Ovary (tissue), 9 donors: ENCODE results near the gene NOVA2. TPM values are rescaled to one million over a fixed set of nuclear protein-coding genes. Genes with fewer than 3 reads are reported as not detected.
A peak's percentile ranks its signal among the peaks of the same experiment; 100 is the strongest.

Source experiments
- DNase-seq, 5 donors: peaks; one replicate each; pipeline ENCODE4 v3.0.0-alpha.2; 2019 to 2020
- H3K27ac ChIP-seq, 2 donors: fragments of 200-600 bp; one replicate each; pipeline versions ENCODE4 v1.5.1 to v1.8.0; 2019 to 2022
- H3K27me3 ChIP-seq: fragments of 200-600 bp; one replicate; pipeline ENCODE4 v1.8.0; 2022
- H3K36me3 ChIP-seq: fragments of 200-600 bp; sonication (generic); one replicate; pipeline ENCODE4 v1.5.1; 2019
- H3K4me1 ChIP-seq: one replicate; pipeline ENCODE4 v1.8.1; 2013; ENCODE audit warnings: mild to moderate bottlenecking, moderate library complexity; ENCODE audit not compliant: insufficient read depth
- H3K4me3 ChIP-seq: fragments of 200-600 bp; sonication (generic); one replicate; pipeline ENCODE4 v1.5.1; 2017
- H3K9me3 ChIP-seq, 2 donors: fragments of 200-600 bp in 1 of 2; sonication (generic) in 1 of 2; one replicate each; pipeline versions ENCODE4 v1.5.1 to v1.8.1; 2013 to 2019; ENCODE audit warnings: mild to moderate bottlenecking in 1 of 2, moderate library complexity in 1 of 2
- CTCF ChIP-seq, 3 donors: fragments of 450-650 bp in 2 of 3; fragments of 200-600 bp in 1 of 3; IDR thresholded peaks; one replicate each; pipeline versions ENCODE4 v1.5.1 to v1.8.0; 2016 to 2022; ENCODE audit warnings: antibody characterized with exemption in 3 of 3, mild to moderate bottlenecking in 1 of 3
- EP300 ChIP-seq: sonication (generic); formaldehyde crosslinking; IDR thresholded peaks from one replicate; pipeline ENCODE4 v1.6.1; 2017; ENCODE audit warnings: antibody characterized with exemption
- POLR2A ChIP-seq: fragments of 450-650 bp; IDR thresholded peaks from one replicate; pipeline ENCODE4 v1.6.1; 2017; ENCODE audit warnings: antibody characterized with exemption, mild to moderate bottlenecking, moderate library complexity
- WGBS, 3 donors: extraction: QIAGEN DNeasy Blood & Tissue Kit in 1 of 3; methylation state at CpG; one replicate each; pipeline versions ENCODE4 v1.1.5 to v1.1.7; 2013 to 2017; 5-methylcytosine and 5-hydroxymethylcytosine counted together
- intact Hi-C, 4 donors: fragments of 100-400 bp; cut with DNase I; formaldehyde crosslinking; loops; one replicate each; pipeline versions ENCODE4 v1.11.0 to v1.15.1; 2022 to 2023
- polyA plus RNA-seq, 2 donors: library from polyadenylated mRNA; stranded (reverse); fragments of 200-250 nt in 1 of 2; fragments of 350-450 nt in 1 of 2; fragmentation: Illumina TruSeq in 1 of 2; extraction: RNeasy Lipid Tissue Mini Kit (QIAGEN cat#74804) in 1 of 2; gene quantifications; one replicate each; pipeline ENCODE4 v1.2.3, GENCODE V29; 2013 to 2014
- total RNA-seq, 7 donors: library from RNA; depleted of rRNA in 2 of 7; stranded (reverse); fragments of >200 nt in 2 of 7; fragmentation: NEBNext Ultra II Directional in 3 of 7; extraction: Animal tissue kit (Norgen Biotek cat#: 25700) in 3 of 7; gene quantifications; one replicate each; pipeline versions ENCODE4 v1.1.0 to v1.2.4, GENCODE V29; 2016 to 2023
- donor health status: DM: no; HTN: no; CAD: no; lungs with moderate emphysema.
- donor health status: DM: no; HTN: no; CAD: no.
- donor health status: Bipolar disorder and iron deficiency.
- donor health status: DM: yes; HTN: yes; CAD: no.
- donor health status: DM: no; HTN: no; CAD: no.
- donor health status: DM: yes; HTN: yes; CAD: no.

The NOVA2 gene
- total and polyA plus RNA-seq, 9 donors, result 0.23 to 4.8 (median 2.2) TPM

- no peak overlapping the region for H3K27ac ChIP-seq
- no peak overlapping the region for H3K4me3 ChIP-seq
- no peak for DNase-seq
- H3K9me3 ChIP-seq, result no peaks in the 10 kb centered on the region
- no peaks in the 10 kb centered on the region for H3K36me3 ChIP-seq
- H3K4me1 ChIP-seq, result peaks cover 8% of the 10 kb centered on the region
- WGBS, 3 donors, result 94 to 96% (median 95%) methylated on average over 15 of the region's 15 CpGs
- H3K27me3 ChIP-seq, result peaks cover 4% of the 10 kb centered on the region
- intact Hi-C loops, result no loop called here
- TF ChIP-seq EP300, result no peak
- TF ChIP-seq POLR2A, result no peak
- no peak for TF ChIP-seq CTCF (IDR thresholded peaks at IDR 0.05)
These were observed 44.4 kb upstream of the NOVA2 start for GRCh38 chr19:46017874-46018675.

GRCh38 chr19:46017095-46017429 lies 43.4 kb upstream of the NOVA2 start:
- intact Hi-C loops, result no loop called here
- Histone ChIP-seq H3K36me3 (no peaks in the 10 kb centered on the region), H3K4me1 (peaks cover 8% of the 10 kb centered on the region), H3K27me3 (peaks cover 4% of the 10 kb centered on the region), H3K27ac (no peak overlapping the region), H3K4me3 (no peak overlapping the region), H3K9me3 (no peaks in the 10 kb centered on the region)
- DNase-seq, result no peak
- WGBS, 3 donors, result 35 to 40% (median 37%) methylated on average over 7 of the region's 7 CpGs
- TF ChIP-seq POLR2A (no peak), CTCF (IDR thresholded peaks at IDR 0.05) (peak in 1 of 3 donors; percentile 3)

GRCh38 chr19:46016426-46017094 lies 42.9 kb upstream of the NOVA2 start:
- H3K9me3 ChIP-seq, result no peaks in the 10 kb centered on the region
- no peak for TF ChIP-seq EP300
- TF ChIP-seq POLR2A, result no peak
- TF ChIP-seq CTCF (IDR thresholded peaks at IDR 0.05), result peak; percentile 28 to 93 (median 50)
- peaks cover 8% of the 10 kb centered on the region for H3K4me1 ChIP-seq
- no peaks in the 10 kb centered on the region for H3K36me3 ChIP-seq
- peaks cover 4% of the 10 kb centered on the region for H3K27me3 ChIP-seq
- 1% methylated on average over 36 to 48 of the region's 48 CpGs for WGBS, 3 donors
- no peak overlapping the region for H3K27ac ChIP-seq
- H3K4me3 ChIP-seq, result peak overlapping the region; percentile 54
- DNase-seq, result peak; percentile 73 to 86 (median 84)
- intact Hi-C loops, result no loop called here

GRCh38 chr19:46015687-46016425 lies 42.2 kb upstream of the NOVA2 start:
- H3K4me3 ChIP-seq, result peak overlapping the region; percentile 54
- intact Hi-C loops, result no loop called here
- 3 to 4% (median 4%) methylated on average over 48 to 63 of the region's 63 CpGs for WGBS, 3 donors

More at GRCh38 chr19:46015687-46016425, 42.2 kb upstream of the NOVA2 start:
- Histone ChIP-seq H3K27me3 (peaks cover 4% of the 10 kb centered on the region), H3K27ac (no peak overlapping the region), H3K9me3 (no peaks in the 10 kb centered on the region), H3K4me1 (peaks cover 8% of the 10 kb centered on the region), H3K36me3 (no peaks in the 10 kb centered on the region)
- TF ChIP-seq CTCF (IDR thresholded peaks at IDR 0.05) (no peak), POLR2A (no peak), EP300 (no peak)
- no peak for DNase-seq
